ENCODE measurements around the gene ENAH.

ENAH gene

GRCh38 chr1:225468270-225469020 lies 184.5 kb downstream of the ENAH start:
- no peak for DNase-seq

- no peak for DNase-seq
These were observed 185.5 kb downstream of the ENAH start for GRCh38 chr1:225467193-225468020.

DNA sequence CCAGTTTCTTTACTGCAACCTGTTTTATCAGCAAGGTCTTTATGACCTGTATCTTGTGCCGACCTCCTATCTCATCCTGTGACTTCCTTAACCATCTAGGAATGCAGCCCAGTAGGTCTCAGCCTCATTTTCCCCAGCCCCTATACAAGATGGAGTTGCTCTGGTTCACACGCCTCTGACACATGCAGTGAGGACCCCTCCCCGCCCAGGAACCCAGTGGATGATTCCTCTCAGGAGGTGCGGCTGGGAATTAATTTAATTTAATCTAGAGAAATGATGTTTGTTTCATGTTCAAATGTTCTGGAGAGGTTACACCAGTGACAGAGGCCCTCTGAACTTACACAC lies 186.1 kb downstream of the ENAH start:
- no peak for DNase-seq

DNA sequence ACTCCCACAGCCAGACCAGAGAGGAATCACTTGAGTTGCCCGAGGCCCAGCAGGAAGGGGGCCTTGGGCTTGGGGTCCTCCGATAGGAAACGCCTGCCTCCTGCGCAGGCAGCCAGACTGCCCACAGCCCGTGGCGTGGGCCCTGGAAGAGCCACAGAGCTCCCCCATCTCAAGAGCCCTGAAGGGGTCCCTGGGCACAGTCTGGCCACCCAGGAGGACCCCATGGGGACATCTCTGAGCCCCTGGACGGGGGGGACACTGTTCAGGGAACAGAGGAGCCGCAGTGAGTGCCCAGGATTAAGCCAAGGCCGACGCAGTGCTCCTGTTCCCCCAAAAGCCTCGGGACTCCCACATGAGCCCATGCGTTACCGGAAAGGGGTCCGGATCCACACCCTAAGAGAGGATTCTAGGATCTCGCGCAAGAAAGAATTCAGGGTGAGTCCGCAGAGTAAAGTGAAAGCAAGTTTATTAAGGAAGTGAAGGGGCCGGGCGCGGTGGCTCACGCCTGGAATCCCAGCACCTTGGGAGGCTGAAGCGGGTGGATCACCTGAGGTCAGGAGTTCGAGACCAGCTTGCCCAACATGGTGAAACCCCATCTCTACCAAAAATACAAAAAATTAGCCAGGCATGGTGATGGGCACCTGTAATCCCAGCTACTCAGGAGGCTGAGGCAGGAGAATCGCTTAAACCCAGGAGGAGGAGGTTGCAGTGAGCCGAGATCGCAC lies 187.0 kb downstream of the ENAH start:
- no peak for DNase-seq

- no peak for DNase-seq
These were observed 187.8 kb downstream of the ENAH start for GRCh38 chr1:225464851-225465792.

- no peak for DNase-seq
These were observed 190.0 kb downstream of the ENAH start for GRCh38 chr1:225462714-225463574.

GRCh38 chr1:225462429-225462713 lies 190.6 kb downstream of the ENAH start:
- DNase-seq, result no peak

DNA sequence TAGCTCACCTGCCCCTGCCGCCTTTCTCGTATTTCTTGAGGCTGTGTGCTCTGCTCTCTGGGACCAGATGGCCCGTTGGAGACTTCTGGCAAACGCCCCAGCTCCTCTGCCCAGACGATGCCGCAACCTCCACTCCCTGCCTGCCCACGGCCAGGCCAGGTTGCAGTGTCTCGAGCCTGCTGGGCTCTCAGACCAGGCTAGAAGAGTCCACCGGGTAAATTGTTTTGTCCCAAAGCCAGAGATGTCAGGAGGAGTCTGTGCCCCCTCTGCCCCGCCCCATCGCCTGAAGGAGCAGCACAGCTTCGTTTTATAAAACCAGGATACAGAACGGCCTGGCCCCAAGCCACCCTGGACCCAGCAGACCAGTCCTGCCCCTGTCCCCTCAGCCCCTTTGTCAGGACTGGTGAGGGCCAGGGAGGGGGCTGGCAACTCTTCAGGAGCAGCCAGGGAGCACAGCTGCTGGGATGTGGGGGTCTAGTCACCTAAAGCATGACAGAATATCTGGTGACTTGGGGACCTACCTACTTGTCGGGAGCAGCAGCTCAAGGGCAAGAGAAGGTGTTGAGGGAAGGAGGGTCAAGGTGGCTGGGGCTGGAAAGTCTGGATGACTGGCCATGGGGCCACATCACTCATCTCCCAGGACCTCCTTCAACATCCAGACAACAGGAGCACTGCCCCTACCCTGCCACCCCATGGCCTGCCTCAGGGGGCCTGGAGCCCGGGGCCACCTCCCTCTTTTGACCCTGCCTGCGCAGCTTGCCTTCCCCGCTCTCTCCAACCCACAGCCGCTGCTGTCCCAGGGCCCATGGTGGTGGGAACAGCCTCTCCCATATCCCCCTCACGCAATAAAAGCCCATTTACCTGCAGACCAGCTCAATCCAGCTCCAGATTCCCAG lies 191.1 kb downstream of the ENAH start:
- no peak for DNase-seq

DNA sequence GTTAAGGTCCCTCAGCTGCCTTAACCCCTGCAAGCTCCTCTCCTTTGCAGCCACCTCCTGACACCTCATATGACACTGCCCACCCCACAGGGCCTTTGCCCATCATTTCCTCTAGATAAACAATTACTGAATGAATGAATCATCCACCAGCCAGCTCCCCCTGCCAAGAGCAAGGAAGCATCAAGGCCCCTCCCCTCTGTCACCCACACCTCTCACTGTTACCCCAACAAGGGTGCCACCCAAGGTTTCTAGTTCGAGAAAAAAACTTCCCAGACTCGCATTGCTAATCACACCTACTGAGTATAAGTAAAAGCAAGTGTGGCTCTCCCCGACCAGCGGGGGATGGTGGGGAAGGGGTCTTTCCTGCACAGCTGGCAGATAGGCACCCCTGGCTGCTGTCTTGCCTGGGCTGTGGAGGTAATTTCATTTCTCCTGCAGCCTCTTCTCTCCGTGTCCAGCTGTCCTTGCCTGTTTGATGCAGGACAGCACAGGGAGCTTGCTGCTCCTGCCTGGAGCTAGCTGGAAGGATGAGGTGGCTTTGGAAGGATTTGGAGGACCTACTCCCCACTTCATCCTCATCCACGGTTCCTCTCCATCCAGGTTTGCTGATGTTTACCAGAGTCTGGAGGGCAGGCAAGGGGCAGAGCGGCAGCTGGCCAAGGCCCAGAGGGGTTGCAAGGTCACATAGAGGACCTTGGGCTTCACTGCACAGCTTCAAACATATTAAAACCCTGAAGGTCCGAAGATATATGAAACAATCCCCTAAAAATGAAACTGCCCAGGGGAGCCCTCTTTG lies 192.0 kb downstream of the ENAH start:
- DNase-seq, result no peak

DNA sequence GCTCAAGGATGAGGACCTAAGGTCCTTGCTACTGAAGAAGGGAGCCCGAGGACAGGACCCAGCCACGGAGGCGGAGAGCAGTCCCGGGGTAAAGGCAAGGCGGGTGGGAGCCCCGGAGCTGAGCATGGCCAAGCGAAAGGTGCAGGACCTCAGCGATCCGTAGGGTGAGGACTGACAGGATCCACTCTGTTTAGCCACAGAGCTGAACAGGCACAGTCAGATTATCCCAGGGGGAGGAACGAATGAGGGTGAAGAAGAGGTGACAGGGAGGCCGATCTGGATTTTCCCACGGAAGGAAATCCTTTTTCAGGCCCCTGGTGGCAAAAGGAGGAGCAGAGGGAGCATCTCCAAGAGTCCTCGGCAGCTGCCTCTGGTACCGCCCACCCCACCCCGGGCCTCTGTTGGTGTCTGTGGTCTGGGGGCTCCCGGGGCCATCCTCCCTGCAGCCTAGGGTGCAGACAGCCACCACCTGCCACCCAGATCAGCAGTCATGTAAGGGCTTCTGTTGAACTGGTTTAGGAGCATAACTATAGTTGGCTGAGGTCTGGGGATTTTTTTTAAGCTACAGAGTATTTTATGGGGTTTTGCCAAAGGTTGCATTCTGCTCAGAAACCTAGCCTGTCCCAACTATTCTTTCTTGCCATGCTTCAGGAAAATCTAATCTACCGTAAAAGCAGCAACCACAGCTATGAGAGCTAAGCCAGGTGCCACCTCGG lies 192.7 kb downstream of the ENAH start:
- no peak for DNase-seq

GRCh38 chr1:225458222-225458631 lies 194.7 kb downstream of the ENAH start:
- DNase-seq, result no peak

DNA sequence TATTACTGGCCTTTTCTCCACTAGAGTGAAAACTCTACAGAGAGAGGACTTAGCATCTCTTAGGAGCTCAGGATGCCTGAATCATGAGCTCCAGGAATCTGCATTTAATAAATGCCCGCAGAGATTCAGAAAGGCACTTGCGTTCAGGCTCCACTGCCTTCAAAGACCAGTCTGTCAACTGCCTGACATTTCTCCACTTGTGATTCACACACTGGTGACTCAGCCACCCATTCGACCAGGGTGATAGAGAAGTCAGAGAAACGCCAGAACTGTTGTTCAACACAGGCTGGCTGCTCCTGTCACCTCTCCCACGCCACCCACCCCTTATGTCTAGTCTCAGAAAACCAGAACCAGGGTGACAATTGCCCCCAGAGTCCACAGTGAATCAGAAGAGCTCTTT lies 198.2 kb downstream of the ENAH start:
- no peak for DNase-seq

DNA sequence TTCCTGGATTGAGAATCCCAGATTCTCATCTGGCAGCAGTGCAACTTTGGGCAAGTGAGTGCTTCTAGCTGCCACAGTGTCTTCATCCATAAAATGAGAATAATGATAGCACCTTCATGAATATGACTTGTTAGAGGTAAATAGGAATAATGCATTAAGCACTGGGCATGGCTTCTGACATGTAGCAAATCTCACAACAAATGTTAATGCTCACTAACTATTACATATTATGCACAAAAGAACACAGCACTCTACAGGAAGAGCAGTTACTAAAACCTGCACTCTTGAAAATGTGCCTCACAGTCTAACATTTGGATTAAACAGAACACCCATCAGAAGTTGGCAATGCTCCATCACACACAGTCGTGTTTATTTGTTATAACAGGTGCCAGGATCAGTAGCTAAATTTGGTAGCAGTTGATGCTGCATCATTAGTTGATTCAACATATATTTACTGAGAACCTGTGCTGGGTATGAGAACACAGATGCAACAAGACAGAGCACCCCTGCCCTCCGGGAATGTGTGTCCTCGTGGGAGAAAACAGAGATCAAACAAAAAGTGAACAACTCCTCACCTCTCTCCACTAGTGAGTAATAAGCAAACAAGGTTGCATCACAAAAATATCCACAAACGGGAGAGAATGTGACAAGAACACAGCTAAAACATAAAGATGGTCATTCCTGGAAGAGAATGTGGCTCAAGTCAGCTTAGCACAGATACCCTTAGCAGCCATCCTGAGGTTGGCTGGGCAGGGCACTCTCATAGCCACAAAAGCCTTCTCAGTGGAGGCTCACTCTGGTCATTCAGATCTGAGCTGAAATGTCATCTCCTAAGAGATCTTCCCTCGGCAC lies 198.9 kb downstream of the ENAH start:
- DNase-seq, result no peak

GRCh38 chr1:225451840-225452515 lies 200.9 kb downstream of the ENAH start:
- no peak for DNase-seq

GRCh38 chr1:225451340-225451739 lies 201.6 kb downstream of the ENAH start:
- no peak for DNase-seq

- no peak for DNase-seq
These were observed 202.3 kb downstream of the ENAH start for GRCh38 chr1:225450491-225451191.

- no peak for DNase-seq
These were observed 203.1 kb downstream of the ENAH start for GRCh38 chr1:225449774-225450173.
